Body of pancreas (tissue), 4 donors: ENCODE measurements around the gene NCAM1. TPM values are rescaled to one million over a fixed set of nuclear protein-coding genes. Genes with fewer than 3 reads are reported as not detected.

Experiments
- ATAC-seq: fragments of 150-250 bp; one replicate; pipeline ENCODE4 v1.9.1; 2016
- DNase-seq, 4 donors: peaks; one replicate each; pipeline ENCODE4 v3.0.0-alpha.2; 2019
- H3K27ac ChIP-seq, 4 donors: fragments of 200-600 bp; sonication (generic); 1 replicate in 3 of 4; 2 replicates in 1 of 4; pipeline versions ENCODE4 v1.5.1 to v1.6.1; 2016 to 2019; ENCODE audit warnings: mild to moderate bottlenecking in 1 of 4, mixed read lengths in 1 of 4, moderate library complexity in 1 of 4
- H3K27me3 ChIP-seq, 2 donors: fragments of 200-600 bp; sonication (generic); one replicate each; pipeline ENCODE4 v1.6.0; 2016; ENCODE audit warnings: mild to moderate bottlenecking in 1 of 2
- H3K36me3 ChIP-seq, 2 donors: fragments of 200-600 bp; sonication (generic); replicated peaks in 1 of 2; 2 replicates each; pipeline ENCODE4 v1.5.1; 2016; ENCODE audit warnings: low read depth in 2 of 2; ENCODE audit not compliant: insufficient read depth in 1 of 2
- H3K4me1 ChIP-seq: fragments of 200-600 bp; sonication (generic); one replicate; pipeline ENCODE4 v1.6.0; 2016
- H3K4me3 ChIP-seq, 2 donors: fragments of 200-600 bp; sonication (generic); 1 replicate in 1 of 2; 2 replicates in 1 of 2; pipeline ENCODE4 v1.5.1; 2016 to 2019
- H3K9me3 ChIP-seq, 3 donors: fragments of 200-600 bp; sonication (generic); 1 replicate in 2 of 3; 2 replicates in 1 of 3; pipeline ENCODE4 v1.5.1; 2016
- CTCF ChIP-seq, 7 experiments: fragments of 450-650 bp in 4 of 7; fragments of 200-600 bp in 3 of 7; sonication (generic) in 3 of 7; IDR thresholded peaks; one replicate each; pipeline ENCODE4 v1.5.1; 2016 to 2019; ENCODE audit warnings: antibody characterized with exemption in 7 of 7
- POLR2A ChIP-seq, 3 donors: fragments of 450-650 bp; IDR thresholded peaks; one replicate each; pipeline ENCODE4 v1.6.1; 2016; ENCODE audit warnings: antibody characterized with exemption in 3 of 3, mild to moderate bottlenecking in 2 of 3
- WGBS, 2 donors: methylation state at CpG; one replicate each; pipeline ENCODE4 v1.1.5; 2017; 5-methylcytosine and 5-hydroxymethylcytosine counted together
- intact Hi-C: fragments of 100-400 bp; cut with DNase I; formaldehyde crosslinking; loops from one replicate; pipeline ENCODE4 v1.15.1; 2023
- total RNA-seq, 2 donors: library from RNA; depleted of rRNA; stranded (reverse); fragments of >200 nt; gene quantifications; one replicate each; pipeline ENCODE4 v1.1.0, GENCODE V29; 2016

The NCAM1 gene
- total RNA-seq, 2 donors from 2014 or later = 10.1 to 26.0 TPM

DNA sequence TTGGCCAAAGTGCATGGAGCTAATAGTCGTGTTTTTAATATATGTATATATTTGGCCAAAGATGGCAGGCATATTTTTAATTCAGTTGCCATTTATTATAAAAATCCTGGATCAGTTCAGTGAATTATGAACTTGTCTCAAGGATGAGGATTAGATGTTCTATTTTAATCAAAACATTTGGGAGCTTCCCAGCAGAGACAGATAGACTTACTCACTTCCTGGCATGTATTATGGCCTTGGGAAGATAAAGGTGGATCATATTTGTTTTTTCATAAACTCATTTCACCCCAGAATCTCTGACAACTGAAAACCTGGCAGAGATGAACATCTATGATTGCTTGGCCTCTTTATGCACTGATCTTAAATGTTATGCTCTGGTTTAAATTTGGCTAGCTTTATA is 148.8 kb downstream of the NCAM1 start:
- H3K9me3 ChIP-seq = no peaks in the 10 kb centered on the region
- ATAC-seq (no peak), DNase-seq (no peak)
- TF ChIP-seq CTCF (IDR thresholded peaks at IDR 0.05) (no peak), POLR2A (IDR thresholded peaks at IDR 0.05) (no peak)
- 51 to 60% methylated on average over 1 of the region's 1 CpG for WGBS, 2 donors
- H3K4me3 ChIP-seq = no peak overlapping the region
- no peak overlapping the region for H3K27ac ChIP-seq
- intact Hi-C loops = loop anchor here (10.0 kb wide), 1 partner anchor 525 kb away; no protein-coding TSS in a partner anchor
- H3K36me3 ChIP-seq = no peaks in the 10 kb centered on the region
- H3K4me1 ChIP-seq = peaks cover 2% of the 10 kb centered on the region
- no peaks in the 10 kb centered on the region for H3K27me3 ChIP-seq

GRCh38 chr11:113111156-113111555 is 149.9 kb downstream of the NCAM1 start:
- ATAC-seq = no peak
- no peak overlapping the region for H3K27ac ChIP-seq
- H3K27me3 ChIP-seq = no peaks in the 10 kb centered on the region
- H3K4me3 ChIP-seq = no peak overlapping the region
- H3K4me1 ChIP-seq = no peaks in the 10 kb centered on the region
- no peaks in the 10 kb centered on the region for H3K9me3 ChIP-seq
- DNase-seq = no peak
- WGBS, 2 donors = 53 to 76% methylated on average over 2 of the region's 2 CpGs
- no peaks in the 10 kb centered on the region for H3K36me3 ChIP-seq
- intact Hi-C loops = loop anchor here (10.0 kb wide), 1 partner anchor 526 kb away; no protein-coding TSS in a partner anchor
- TF ChIP-seq CTCF (IDR thresholded peaks at IDR 0.05) (no peak), POLR2A (IDR thresholded peaks at IDR 0.05) (no peak)

GRCh38 chr11:113112307-113112706 is 151.1 kb downstream of the NCAM1 start:
- no peaks in the 10 kb centered on the region for H3K4me1 ChIP-seq
- H3K9me3 ChIP-seq = no peaks in the 10 kb centered on the region
- intact Hi-C loops = loop anchor here (10.0 kb wide), 1 partner anchor 528 kb away; no protein-coding TSS in a partner anchor
- TF ChIP-seq POLR2A (IDR thresholded peaks at IDR 0.05) (no peak), CTCF (IDR thresholded peaks at IDR 0.05) (no peak)
- no peak overlapping the region for H3K4me3 ChIP-seq
- DNase-seq (no peak), ATAC-seq (no peak)
- H3K27ac ChIP-seq = no peak overlapping the region
- H3K36me3 ChIP-seq = no peaks in the 10 kb centered on the region
- 36 to 47% methylated on average over 3 of the region's 3 CpGs for WGBS, 2 donors
- H3K27me3 ChIP-seq = no peaks in the 10 kb centered on the region

DNA sequence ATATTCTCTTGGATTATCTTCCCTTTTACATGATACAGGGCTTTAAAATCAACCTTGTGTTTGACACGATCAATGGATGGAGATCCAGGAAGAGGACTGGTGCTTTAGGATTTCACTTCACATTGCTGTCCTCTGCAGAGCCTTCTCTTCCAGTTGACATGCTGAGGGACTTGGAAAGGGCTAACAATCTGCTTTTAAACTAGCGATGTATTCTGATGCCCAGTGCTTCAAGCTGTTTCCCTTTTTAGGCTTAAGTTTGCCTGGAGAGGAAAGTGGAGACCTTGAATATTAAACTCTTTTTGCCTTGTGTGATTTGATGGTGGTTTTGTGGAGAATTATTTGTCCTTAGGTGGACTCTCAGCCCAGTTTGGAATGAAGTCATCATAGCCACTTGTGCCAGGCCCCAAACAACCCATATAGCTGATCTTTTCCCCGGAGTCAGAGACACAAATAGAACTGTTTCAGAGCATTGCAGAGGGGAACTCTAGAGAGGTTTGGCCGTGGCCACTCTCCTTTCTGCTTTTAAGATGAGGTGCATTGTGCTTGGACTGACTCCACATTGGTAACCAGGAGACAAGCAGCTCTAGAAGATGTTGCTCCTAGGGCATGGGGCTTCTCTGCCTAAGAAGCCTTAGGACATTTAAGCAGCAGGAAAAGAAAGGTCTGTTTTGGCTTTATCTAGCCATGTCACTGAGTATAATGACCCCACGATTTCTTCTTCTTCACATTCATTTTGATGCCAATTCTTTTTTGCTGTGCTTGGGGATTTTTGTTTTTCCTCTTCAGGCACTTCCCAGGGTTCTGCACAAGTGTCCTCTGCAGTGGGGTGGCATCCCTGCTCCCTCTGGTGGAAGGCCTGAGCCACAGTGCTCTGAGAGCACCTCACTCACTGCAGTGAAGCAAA is 152.8 kb downstream of the NCAM1 start:
- DNase-seq (peak; percentile 32 to 64 (median 61)), ATAC-seq (peak; percentile 71)
- peak; percentile 36 to 70 (median 60) for TF ChIP-seq CTCF (IDR thresholded peaks at IDR 0.05)
- TF ChIP-seq POLR2A (IDR thresholded peaks at IDR 0.05) = no peak
- Histone ChIP-seq H3K36me3 (no peaks in the 10 kb centered on the region), H3K4me3 (no peak overlapping the region), H3K27me3 (no peaks in the 10 kb centered on the region), H3K4me1 (no peaks in the 10 kb centered on the region), H3K9me3 (no peaks in the 10 kb centered on the region), H3K27ac (no peak overlapping the region)
- 50 to 52% methylated on average over 5 of the region's 5 CpGs for WGBS, 2 donors
- intact Hi-C loops = loop anchor here (10.0 kb wide), 1 partner anchor 529 kb away; no protein-coding TSS in a partner anchor
